ENCODE measurements around the gene PKNOX1. TPM values are rescaled to one million over a fixed set of nuclear protein-coding genes. Genes with fewer than 3 reads are reported as not detected.

The PKNOX1 gene
- total and polyA plus RNA-seq, 2 donors (not counting 1 experiment from before 2014, with no cell fraction given): 12.2 to 43.8 TPM

DNA sequence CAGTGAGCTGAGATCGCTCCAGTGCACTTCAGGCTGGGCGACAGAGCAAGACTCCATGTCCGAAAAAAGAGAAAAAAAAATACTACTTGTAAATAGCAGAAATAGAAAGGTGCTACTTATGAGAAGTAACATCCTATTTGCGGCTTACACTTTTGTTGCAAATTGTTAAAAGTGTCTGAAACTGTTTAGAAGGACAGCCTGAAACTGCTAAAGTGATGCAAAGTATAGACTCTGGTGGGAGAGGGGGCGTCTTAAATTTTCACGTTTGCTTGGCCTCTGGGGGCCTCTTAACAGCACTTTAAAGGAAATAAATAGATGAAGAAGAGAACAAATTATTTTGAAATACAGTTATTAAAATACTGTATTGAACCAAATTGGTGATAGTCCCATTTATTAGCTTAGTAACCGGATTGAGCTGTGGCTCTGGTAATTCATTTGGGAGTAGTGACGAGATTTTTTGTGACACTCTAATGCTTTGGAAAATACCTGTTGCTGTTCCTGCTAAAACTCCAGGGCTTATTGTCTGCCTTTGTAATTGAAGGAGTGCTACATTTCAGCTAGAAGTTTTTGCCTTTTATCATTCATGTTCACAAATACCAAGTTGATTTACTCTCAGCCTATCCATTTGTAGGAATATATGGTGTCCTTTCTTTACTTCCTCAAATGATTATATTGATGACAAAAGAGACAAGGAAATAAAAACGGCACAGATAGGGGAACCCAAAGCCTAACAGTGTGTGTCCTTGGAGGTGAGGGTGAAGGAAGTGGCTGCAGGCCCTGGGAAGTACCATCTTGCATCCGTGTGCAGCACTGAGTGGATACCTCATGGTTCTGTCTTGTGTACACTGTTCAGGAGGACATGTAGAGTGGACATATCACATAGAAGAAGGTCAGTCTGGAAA lies 6.2 kb downstream of the PKNOX1 start:
- peaks cover 2% of the 10 kb centered on the region for H3K36me3 ChIP-seq (ENCODE audit: control insufficient read depth, insufficient read depth, low read length)

DNA sequence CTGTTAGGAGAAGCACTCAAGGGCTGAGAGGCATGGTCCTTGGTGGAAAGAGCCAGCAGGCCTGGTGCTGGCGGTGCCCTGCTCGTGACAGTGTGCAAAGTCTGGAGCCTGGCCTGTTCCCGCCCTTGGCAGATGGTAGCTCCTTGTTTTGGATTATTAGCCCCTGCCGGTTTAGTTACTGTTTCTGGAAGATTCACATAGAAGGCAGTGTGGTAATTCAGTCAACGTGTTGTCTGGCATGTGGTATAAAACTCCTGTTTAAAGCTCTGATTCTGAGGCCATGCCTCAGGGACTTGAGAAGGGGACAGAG lies 6.8 kb downstream of the PKNOX1 start:
- H3K27me3 ChIP-seq (ENCODE audit: control insufficient read depth, insufficient read depth, low read length): no peaks in the 10 kb centered on the region
- H3K9ac ChIP-seq (ENCODE audit: insufficient read depth, low read length): no peak overlapping the region
- H3K4me3 ChIP-seq (replicated peaks in 1 of 4; ENCODE audit: control extremely low read depth in 1 of 4, insufficient read depth in 1 of 4, low read depth in 3 of 4, low read length in 4 of 4): no peak overlapping the region
- H3K36me3 ChIP-seq (ENCODE audit: control insufficient read depth, insufficient read depth, low read length): peaks cover 2% of the 10 kb centered on the region
- DNase-seq (ENCODE audit: low read depth in 2 of 2): no peak
- peaks cover 66% of the 10 kb centered on the region for H3K79me2 ChIP-seq (ENCODE audit: control insufficient read depth, insufficient read depth, low read length)
- H2AFZ ChIP-seq (ENCODE audit: low read length): no peak overlapping the region
- no peaks in the 10 kb centered on the region for H4K20me1 ChIP-seq (ENCODE audit: control insufficient read depth, extremely low read depth, insufficient read depth, low read length)
- TF ChIP-seq, protein P1, sequence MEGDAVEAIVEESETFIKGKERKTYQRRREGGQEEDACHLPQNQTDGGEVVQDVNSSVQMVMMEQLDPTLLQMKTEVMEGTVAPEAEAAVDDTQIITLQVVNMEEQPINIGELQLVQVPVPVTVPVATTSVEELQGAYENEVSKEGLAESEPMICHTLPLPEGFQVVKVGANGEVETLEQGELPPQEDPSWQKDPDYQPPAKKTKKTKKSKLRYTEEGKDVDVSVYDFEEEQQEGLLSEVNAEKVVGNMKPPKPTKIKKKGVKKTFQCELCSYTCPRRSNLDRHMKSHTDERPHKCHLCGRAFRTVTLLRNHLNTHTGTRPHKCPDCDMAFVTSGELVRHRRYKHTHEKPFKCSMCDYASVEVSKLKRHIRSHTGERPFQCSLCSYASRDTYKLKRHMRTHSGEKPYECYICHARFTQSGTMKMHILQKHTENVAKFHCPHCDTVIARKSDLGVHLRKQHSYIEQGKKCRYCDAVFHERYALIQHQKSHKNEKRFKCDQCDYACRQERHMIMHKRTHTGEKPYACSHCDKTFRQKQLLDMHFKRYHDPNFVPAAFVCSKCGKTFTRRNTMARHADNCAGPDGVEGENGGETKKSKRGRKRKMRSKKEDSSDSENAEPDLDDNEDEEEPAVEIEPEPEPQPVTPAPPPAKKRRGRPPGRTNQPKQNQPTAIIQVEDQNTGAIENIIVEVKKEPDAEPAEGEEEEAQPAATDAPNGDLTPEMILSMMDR (conservative IDR thresholded peaks at IDR 0.05 in 1 of 2, IDR thresholded peaks at IDR 0.05 in 1 of 2; ENCODE audit: low read depth in 1 of 2, low read length in 2 of 2): no peak
- no peak for TF ChIP-seq EZH2 (IDR thresholded peaks at IDR 0.05; ENCODE audit: low read length, missing control alignments)
- H3K9me3 ChIP-seq (ENCODE audit: control insufficient read depth, insufficient read depth, low read depth, low read length): no peaks in the 10 kb centered on the region
- peaks cover under 1% of the 10 kb centered on the region for H3K4me1 ChIP-seq (ENCODE audit: control insufficient read depth, extremely low read depth, insufficient read depth, low read length)
- no peak overlapping the region for H3K4me2 ChIP-seq (ENCODE audit: extremely low read depth, insufficient read depth, low read length)
- H3K27ac ChIP-seq (ENCODE audit: insufficient read depth, low read length): no peak overlapping the region

More for the DNA sequence above, 6.2 kb downstream of the PKNOX1 start:
- no peaks in the 10 kb centered on the region for H3K9me3 ChIP-seq (ENCODE audit: control insufficient read depth, insufficient read depth, low read depth, low read length)
- peaks cover 4% of the 10 kb centered on the region for H3K4me1 ChIP-seq (ENCODE audit: control insufficient read depth, extremely low read depth, insufficient read depth, low read length)
- DNase-seq (ENCODE audit: low read depth in 2 of 2): no peak
- H2AFZ ChIP-seq (ENCODE audit: low read length): no peak overlapping the region
- no peaks in the 10 kb centered on the region for H4K20me1 ChIP-seq (ENCODE audit: control insufficient read depth, extremely low read depth, insufficient read depth, low read length)
- no peak overlapping the region for H3K4me2 ChIP-seq (ENCODE audit: extremely low read depth, insufficient read depth, low read length)
- no peak for TF ChIP-seq EZH2 (IDR thresholded peaks at IDR 0.05; ENCODE audit: low read length, missing control alignments)
- TF ChIP-seq, protein P1 (conservative IDR thresholded peaks at IDR 0.05 in 1 of 2, IDR thresholded peaks at IDR 0.05 in 1 of 2; ENCODE audit: low read depth in 1 of 2, low read length in 2 of 2): no peak
- H3K27ac ChIP-seq (ENCODE audit: insufficient read depth, low read length): no peak overlapping the region
- H3K4me3 ChIP-seq (replicated peaks in 1 of 4; ENCODE audit: control extremely low read depth in 1 of 4, insufficient read depth in 1 of 4, low read depth in 3 of 4, low read length in 4 of 4): no peak overlapping the region
- H3K9ac ChIP-seq (ENCODE audit: insufficient read depth, low read length): no peak overlapping the region
- no peaks in the 10 kb centered on the region for H3K27me3 ChIP-seq (ENCODE audit: control insufficient read depth, insufficient read depth, low read length)
- peaks cover 71% of the 10 kb centered on the region for H3K79me2 ChIP-seq (ENCODE audit: control insufficient read depth, insufficient read depth, low read length)

DNA sequence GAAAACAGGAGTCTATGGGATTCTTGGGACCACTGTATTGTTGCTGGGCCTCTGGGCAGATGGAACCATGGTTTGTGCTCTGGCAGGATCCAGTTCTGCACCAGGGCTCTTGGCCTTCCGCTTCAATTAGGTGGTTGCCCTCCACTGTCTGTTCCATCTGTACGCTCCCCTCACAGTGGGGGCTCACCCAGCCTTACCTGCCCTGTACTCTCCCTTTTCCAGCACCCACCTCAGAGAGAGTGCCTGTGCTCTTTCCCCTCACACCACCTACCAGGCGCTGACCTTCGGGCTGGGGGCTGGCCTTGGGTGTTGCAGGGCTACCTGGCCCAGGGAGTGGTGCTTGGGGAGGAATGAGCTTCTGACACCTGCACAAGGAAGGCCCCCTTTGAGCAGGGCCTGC lies 7.5 kb downstream of the PKNOX1 start:
- peaks cover 2% of the 10 kb centered on the region for H3K4me1 ChIP-seq (ENCODE audit: control insufficient read depth, extremely low read depth, insufficient read depth, low read length)
- H3K4me2 ChIP-seq (ENCODE audit: extremely low read depth, insufficient read depth, low read length): no peak overlapping the region
- no peak overlapping the region for H3K9ac ChIP-seq (ENCODE audit: insufficient read depth, low read length)
- H4K20me1 ChIP-seq (ENCODE audit: control insufficient read depth, extremely low read depth, insufficient read depth, low read length): no peaks in the 10 kb centered on the region
- H3K4me3 ChIP-seq (replicated peaks in 1 of 4; ENCODE audit: control extremely low read depth in 1 of 4, insufficient read depth in 1 of 4, low read depth in 3 of 4, low read length in 4 of 4): no peak overlapping the region
- peaks cover 2% of the 10 kb centered on the region for H3K36me3 ChIP-seq (ENCODE audit: control insufficient read depth, insufficient read depth, low read length)
- DNase-seq (ENCODE audit: low read depth in 2 of 2): no peak
- H2AFZ ChIP-seq (ENCODE audit: low read length): no peak overlapping the region
- no peaks in the 10 kb centered on the region for H3K27me3 ChIP-seq (ENCODE audit: control insufficient read depth, insufficient read depth, low read length)
- TF ChIP-seq EZH2 (IDR thresholded peaks at IDR 0.05; ENCODE audit: low read length, missing control alignments): no peak
- TF ChIP-seq, protein P1 (conservative IDR thresholded peaks at IDR 0.05 in 1 of 2, IDR thresholded peaks at IDR 0.05 in 1 of 2; ENCODE audit: low read depth in 1 of 2, low read length in 2 of 2): no peak
- H3K79me2 ChIP-seq (ENCODE audit: control insufficient read depth, insufficient read depth, low read length): peaks cover 64% of the 10 kb centered on the region
- H3K27ac ChIP-seq (ENCODE audit: insufficient read depth, low read length): no peak overlapping the region
- no peaks in the 10 kb centered on the region for H3K9me3 ChIP-seq (ENCODE audit: control insufficient read depth, insufficient read depth, low read depth, low read length)
